MM.1S (cell line): ENCODE measurements around the gene RALGPS2.

Experiments used
- DNase-seq: peaks from one replicate; pipeline ENCODE4 v3.0.0-alpha.2; 2015
- H2AFZ ChIP-seq: fragments of 300-600 bp; sonication (generic); 2 replicates; pipeline ENCODE4 v1.6.0; 2016; ENCODE audit warnings: antibody characterized with exemption, low read length
- H3F3A ChIP-seq: fragments of 300-600 bp; sonication (generic); 2 replicates; pipeline ENCODE4 v1.6.1; 2016; ENCODE audit warnings: mild to moderate bottlenecking, antibody characterized with exemption, low read length, moderate library complexity, mixed read lengths; ENCODE audit not compliant: insufficient read depth
- H3K27ac ChIP-seq: fragments of 300-600 bp; sonication (generic); 2 replicates; pipeline ENCODE4 v1.5.1; 2016; ENCODE audit warnings: mild to moderate bottlenecking, low read length
- H3K27me3 ChIP-seq: fragments of 300-600 bp; sonication (generic); replicated peaks from 2 replicates; pipeline ENCODE4 v1.6.0; 2016; ENCODE audit warnings: low read length; ENCODE audit not compliant: insufficient read depth
- H3K36me3 ChIP-seq: fragments of 300-600 bp; sonication (generic); replicated peaks from 2 replicates; pipeline ENCODE4 v1.6.1; 2016; ENCODE audit warnings: mild to moderate bottlenecking, low read length, mixed read lengths; ENCODE audit not compliant: insufficient read depth
- H3K4me1 ChIP-seq: fragments of 300-600 bp; sonication (generic); 2 replicates; pipeline ENCODE4 v1.6.1; 2016; ENCODE audit warnings: low read length, mixed read lengths
- H3K4me2 ChIP-seq: fragments of 300-600 bp; sonication (generic); 2 replicates; pipeline ENCODE4 v1.6.0; 2016; ENCODE audit warnings: low read depth, low read length
- H3K4me3 ChIP-seq: fragments of 300-600 bp; sonication (generic); 2 replicates; pipeline ENCODE4 v1.5.1; 2016; ENCODE audit warnings: low read length, mixed read lengths
- H3K79me2 ChIP-seq: fragments of 300-600 bp; sonication (generic); 2 replicates; pipeline ENCODE4 v1.6.1; 2016; ENCODE audit warnings: mixed run types, low read length, mixed read lengths
- H3K9ac ChIP-seq: fragments of 300-600 bp; sonication (generic); 2 replicates; pipeline ENCODE4 v1.6.1; 2016; ENCODE audit warnings: low read length, mixed read lengths
- H3K9me2 ChIP-seq: fragments of 300-600 bp; sonication (generic); replicated peaks from 2 replicates; pipeline ENCODE4 v1.6.1; 2016; ENCODE audit warnings: mild to moderate bottlenecking, low read length, mixed read lengths; ENCODE audit not compliant: insufficient read depth
- H3K9me3 ChIP-seq: fragments of 300-600 bp; sonication (generic); replicated peaks from 2 replicates; pipeline ENCODE4 v1.6.1; 2016; ENCODE audit warnings: mild to moderate bottlenecking, low read length, mixed read lengths; ENCODE audit not compliant: insufficient read depth
- H4K20me1 ChIP-seq: fragments of 300-600 bp; sonication (generic); 2 replicates; pipeline ENCODE4 v1.6.1; 2016; ENCODE audit warnings: mild to moderate bottlenecking, low read length, moderate library complexity, mixed read lengths; ENCODE audit not compliant: insufficient read depth
- CTCF ChIP-seq: fragments of 300-600 bp; sonication (generic); IDR thresholded peaks from 2 replicates; pipeline ENCODE4 v1.5.1; 2016; ENCODE audit warnings: antibody characterized with exemption, low read length, mixed read lengths
- EZH2 ChIP-seq: fragments of 300-600 bp; sonication (generic); optimal IDR thresholded peaks from 2 replicates; pipeline ENCODE3; 2017; ENCODE audit warnings: low read depth, mild to moderate bottlenecking, antibody characterized with exemption, low read length, mixed read lengths
- EZH2phosphoT487 ChIP-seq: fragments of 300-600 bp; sonication (generic); IDR thresholded peaks from 2 replicates; pipeline ENCODE4 v1.6.1; 2018; ENCODE audit warnings: antibody characterized with exemption, low read length

RALGPS2 gene

GRCh38 chr1:178928041-178928440 lies 203.0 kb downstream of the RALGPS2 start:
- Histone ChIP-seq H3K9me2 (no peaks in the 10 kb centered on the region), H3K36me3 (no peaks in the 10 kb centered on the region), H3F3A (no peaks in the 10 kb centered on the region), H3K4me3 (no peak overlapping the region), H3K27me3 (no peaks in the 10 kb centered on the region), H3K9ac (no peak overlapping the region), H3K79me2 (no peaks in the 10 kb centered on the region), H3K27ac (no peak overlapping the region), H3K4me2 (no peak overlapping the region), H2AFZ (no peak overlapping the region), H3K9me3 (no peaks in the 10 kb centered on the region), H3K4me1 (no peaks in the 10 kb centered on the region), H4K20me1 (no peaks in the 10 kb centered on the region)
- DNase-seq: no peak
- TF ChIP-seq EZH2phosphoT487 (no peak), CTCF (no peak)

- Histone ChIP-seq H3K9me2 (no peaks in the 10 kb centered on the region), H3K4me3 (no peak overlapping the region), H3K9me3 (no peaks in the 10 kb centered on the region), H3F3A (no peaks in the 10 kb centered on the region), H2AFZ (no peak overlapping the region), H3K36me3 (no peaks in the 10 kb centered on the region), H4K20me1 (no peaks in the 10 kb centered on the region), H3K27me3 (no peaks in the 10 kb centered on the region), H3K27ac (no peak overlapping the region), H3K4me2 (no peak overlapping the region), H3K4me1 (no peaks in the 10 kb centered on the region), H3K79me2 (no peaks in the 10 kb centered on the region), H3K9ac (no peak overlapping the region)
- TF ChIP-seq CTCF: no peak
- TF ChIP-seq EZH2: no peak
- TF ChIP-seq EZH2phosphoT487: no peak
- no peak for DNase-seq
Measured at GRCh38 chr1:178928976-178929375, 203.9 kb downstream of the RALGPS2 start.

- Histone ChIP-seq H2AFZ (no peak overlapping the region), H3K79me2 (no peaks in the 10 kb centered on the region), H3K9me3 (no peaks in the 10 kb centered on the region), H3K9me2 (no peaks in the 10 kb centered on the region), H3K9ac (no peak overlapping the region), H3K4me1 (no peaks in the 10 kb centered on the region), H3K4me3 (no peak overlapping the region), H3K36me3 (no peaks in the 10 kb centered on the region), H3F3A (no peaks in the 10 kb centered on the region), H4K20me1 (no peaks in the 10 kb centered on the region), H3K27me3 (no peaks in the 10 kb centered on the region), H3K27ac (no peak overlapping the region), H3K4me2 (no peak overlapping the region)
- no peak for DNase-seq
- TF ChIP-seq CTCF: no peak
- no peak for TF ChIP-seq EZH2phosphoT487
- TF ChIP-seq EZH2: no peak
Measured at GRCh38 chr1:178931858-178932551, 207.0 kb downstream of the RALGPS2 start.
